GM12892 (cell line): Measurements from ENCODE around the gene PERCC1.

Experiments used
- POLR2A ChIP-seq: IDR thresholded peaks from 2 replicates; pipeline ENCODE4 v1.6.1; 2011; ENCODE audit warnings: low read depth, low read length, control low read depth
- POLR2AphosphoS5 ChIP-seq: IDR thresholded peaks from 2 replicates; pipeline ENCODE4 v1.6.1; 2011; ENCODE audit warnings: low read depth, low read length, control low read depth
- TAF1 ChIP-seq: IDR thresholded peaks from 2 replicates; pipeline ENCODE4 v1.6.1; 2011; ENCODE audit warnings: low read depth, mild to moderate bottlenecking, control low read depth, low read length, borderline replicate concordance

DNA sequence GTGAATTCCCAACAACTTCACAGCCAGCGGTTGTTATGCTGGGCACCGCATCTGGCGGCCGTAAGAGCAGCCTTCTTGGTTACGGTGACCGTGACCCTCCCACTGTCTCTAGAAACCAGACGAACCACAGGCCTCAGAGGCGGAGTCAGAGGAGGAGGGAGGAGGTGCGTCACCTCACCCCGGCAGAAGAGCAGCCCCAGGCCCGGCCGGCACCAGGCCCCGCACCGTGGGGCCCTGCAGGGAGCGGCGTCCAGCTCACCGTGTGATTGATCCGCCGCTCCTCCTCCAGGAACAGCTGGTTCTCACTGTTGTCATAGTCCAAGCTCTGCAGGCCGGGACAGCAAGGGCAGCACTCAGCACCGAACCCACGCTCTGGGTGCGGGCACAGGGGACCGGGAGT, 30.3 kb downstream of the PERCC1 start:
- TF ChIP-seq POLR2A = no peak
- no peak for TF ChIP-seq POLR2AphosphoS5
- TF ChIP-seq TAF1 = no peak
